Measurements from ENCODE around the gene MRPL37.

- no peak for TF ChIP-seq CTCF (IDR thresholded peaks at IDR 0.05; ENCODE audit: control extremely low read depth in 1 of 3, insufficient read depth in 1 of 3, low read depth in 1 of 3, low read length in 3 of 3)
- no peak for TF ChIP-seq EZH2 (IDR thresholded peaks at IDR 0.05; ENCODE audit: low read depth, low read length, severe bottlenecking)
- no peak for TF ChIP-seq GABPA (IDR thresholded peaks at IDR 0.05; ENCODE audit: borderline replicate concordance, insufficient read depth, low read length)
- TF ChIP-seq JUN (IDR thresholded peaks at IDR 0.05; ENCODE audit: low read depth, low read length): no peak
- TF ChIP-seq KDM4A (IDR thresholded peaks at IDR 0.05; ENCODE audit: low read depth, low read length, severe bottlenecking): no peak
- TF ChIP-seq TAF1 (IDR thresholded peaks at IDR 0.05; ENCODE audit: low read depth, low read length): no peak
- TF ChIP-seq ZNF274 (IDR thresholded peaks at IDR 0.05; ENCODE audit: borderline replicate concordance, extremely low read depth, low read length): no peak
Measured at GRCh38 chr1:54225986-54226559, 26.1 kb downstream of the MRPL37 start.

Data from H1 (cell line).